GM20431 (cell line): ENCODE results near the gene MTMR8.
"Not testable (repeated sequence)": the region's sequence is repeated elsewhere in the genome, so short reads cannot be mapped to it uniquely, and the experiment has no call there.

Source experiments
- in situ Hi-C: fragments of 300-500 bp; cut with MseI, MboI; formaldehyde crosslinking; loops from one replicate; pipeline ENCODE4 v1.15.0; 2020; ENCODE audit warnings: low sequenced_read_pairs; ENCODE audit not compliant: unreplicated experiment

Gene MTMR8

DNA sequence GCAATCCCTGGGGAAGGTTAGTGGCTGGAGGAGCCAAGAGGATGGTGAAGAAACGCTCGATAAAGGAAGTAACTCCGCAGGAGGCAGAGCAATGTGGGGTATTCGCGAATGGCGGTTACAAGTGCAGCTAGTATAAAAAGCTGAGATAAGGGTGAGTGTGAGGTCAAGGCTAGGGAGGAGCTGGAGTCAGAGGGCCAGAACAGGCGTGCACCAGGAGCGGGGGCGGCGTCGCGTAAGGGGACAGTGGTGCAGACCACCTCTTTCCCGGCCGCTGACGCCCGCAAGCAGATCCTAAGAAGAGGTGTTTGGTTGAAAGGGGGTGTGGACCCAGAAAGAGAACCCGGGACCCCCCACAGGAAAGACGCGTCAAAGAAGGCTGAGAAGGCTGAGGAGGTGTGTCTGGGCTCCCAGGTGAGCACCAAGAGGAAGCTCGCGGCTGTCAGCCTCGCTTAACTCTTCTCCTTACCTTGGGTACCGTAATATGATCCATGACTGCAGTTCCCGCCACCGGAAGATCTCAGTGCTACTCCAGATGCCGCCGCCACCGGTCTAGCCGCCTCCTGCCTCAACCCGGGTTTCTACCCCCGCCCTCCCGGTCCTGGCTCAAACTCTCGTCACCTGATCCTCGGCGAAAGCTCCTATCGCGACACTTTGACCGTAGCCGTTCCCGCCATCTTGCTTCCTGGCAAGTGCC lies at the start of gene MTMR8:
TSS of gene MTMR8 (minus strand) at position 579 of the 694 bp plus-strand sequence. CDS start at position 490, 89 bp downstream.
- in situ Hi-C loops: no loop called here

DNA sequence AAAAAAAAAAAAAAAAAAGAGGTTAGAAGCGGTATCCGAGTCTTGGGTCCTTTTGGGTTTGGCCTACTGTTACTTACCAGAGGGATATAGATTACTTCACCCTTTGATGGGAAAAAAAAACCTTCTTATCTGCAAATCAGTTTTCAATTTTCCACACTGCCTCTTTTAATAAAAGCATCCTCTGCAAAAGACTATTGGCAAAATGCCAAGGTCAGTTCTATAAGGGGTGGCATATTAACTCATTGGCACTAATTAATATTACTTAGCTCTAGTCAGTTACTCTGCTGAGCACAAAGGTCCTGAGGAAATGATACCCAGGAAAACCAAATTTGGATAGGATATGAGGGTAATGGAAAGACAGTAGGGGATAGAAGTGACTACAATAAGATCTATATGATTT lies 44.3 kb upstream of the MTMR8 start:
- in situ Hi-C loops: no loop called here

DNA sequence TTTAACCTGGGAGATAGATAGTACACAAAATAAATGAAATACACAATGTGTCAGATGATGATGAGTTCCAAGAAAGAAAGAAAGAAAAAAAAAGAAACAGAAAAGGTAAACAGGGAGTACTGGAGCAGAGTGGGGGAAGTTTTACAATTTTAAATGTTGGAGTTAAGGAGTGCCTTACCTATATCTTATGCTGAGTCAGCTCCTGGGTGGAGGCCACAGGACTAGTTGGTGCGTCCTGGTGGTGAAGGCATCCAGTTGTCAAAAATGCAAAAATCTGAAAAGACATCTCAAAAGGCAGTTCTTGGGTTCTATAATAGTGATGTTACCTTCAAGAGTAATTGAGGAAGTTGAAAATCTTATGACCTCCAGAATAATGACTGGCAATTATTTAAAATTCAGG lies 42.4 kb upstream of the MTMR8 start:
- in situ Hi-C loops: no loop called here

DNA sequence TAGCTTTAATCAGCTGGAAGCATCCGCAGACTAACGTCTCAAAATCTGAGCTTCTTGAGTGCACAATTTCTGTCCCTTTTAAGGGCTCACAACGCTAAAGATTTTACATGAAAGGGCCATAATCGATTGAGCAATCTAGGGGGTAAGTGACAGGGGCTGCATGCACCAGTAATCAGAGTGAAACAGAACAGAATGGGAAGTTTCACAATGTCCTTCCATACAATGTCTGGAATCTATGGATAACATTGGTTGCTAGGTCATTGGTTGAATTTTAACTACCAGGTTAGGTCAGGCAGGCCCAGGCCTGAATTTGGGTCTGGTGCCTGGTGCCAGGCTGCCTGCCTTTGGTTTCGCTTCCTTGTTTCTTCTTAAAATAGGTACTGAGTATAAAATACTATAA lies 42.0 kb upstream of the MTMR8 start:
- in situ Hi-C loops: no loop called here

DNA sequence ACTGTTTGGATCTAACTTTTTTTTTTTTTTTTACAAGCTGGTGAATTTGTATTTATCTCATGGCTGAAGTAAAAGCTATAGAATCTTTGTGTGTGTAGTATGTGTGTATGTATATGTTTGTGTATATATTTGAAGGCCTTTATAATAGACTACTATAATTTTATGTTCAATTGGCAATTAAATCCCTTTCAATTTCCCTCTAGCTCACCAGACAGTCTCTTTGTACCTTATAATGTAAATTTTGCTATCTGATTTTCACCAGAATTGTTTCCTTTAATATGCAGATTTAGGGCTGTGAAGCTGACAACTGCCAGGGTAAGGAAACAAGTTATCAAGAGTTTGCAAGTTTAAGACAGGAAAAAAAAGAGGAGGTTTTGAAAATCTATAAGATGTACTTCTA lies 33.1 kb upstream of the MTMR8 start:
- in situ Hi-C loops: no loop called here

DNA sequence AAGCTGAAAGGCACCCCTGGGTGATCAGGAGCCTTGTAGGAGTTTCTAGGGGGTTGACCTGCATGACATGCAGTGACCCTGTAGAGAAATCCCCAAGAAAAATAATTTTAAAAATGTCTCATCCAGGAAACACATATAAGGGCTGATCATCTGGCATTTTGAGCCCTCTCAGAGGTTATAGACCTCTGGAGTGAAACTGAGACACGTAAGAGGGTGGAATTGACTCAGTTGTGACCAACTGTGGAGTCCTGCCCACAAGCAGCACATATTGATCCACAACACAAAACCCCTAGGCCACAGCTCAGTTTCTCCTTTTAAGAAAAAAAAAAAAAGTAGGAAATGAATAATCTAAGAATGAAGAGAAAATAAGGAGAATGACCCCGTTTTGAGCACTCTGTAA lies 32.5 kb upstream of the MTMR8 start:
- in situ Hi-C loops: no loop called here

DNA sequence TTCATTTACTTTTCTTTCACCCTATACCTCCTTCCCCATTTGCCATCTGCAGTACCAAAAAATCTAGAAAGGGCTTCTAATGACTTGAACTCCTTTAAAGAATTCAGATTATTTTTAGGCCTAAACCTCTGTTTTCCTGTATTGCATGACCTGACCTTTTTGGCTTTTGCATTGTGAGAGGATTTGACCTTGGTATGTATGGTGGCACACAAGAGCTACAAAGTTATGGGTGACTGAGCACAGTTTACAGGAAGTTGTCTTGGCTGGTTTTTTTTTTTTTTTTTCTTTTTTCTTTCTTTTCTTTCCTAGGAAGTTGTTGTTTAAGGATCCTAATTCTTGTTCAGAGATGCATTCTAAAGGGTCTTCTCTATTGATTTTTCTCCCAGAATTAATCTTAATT lies 32.0 kb upstream of the MTMR8 start:
- in situ Hi-C loops: no loop called here

DNA sequence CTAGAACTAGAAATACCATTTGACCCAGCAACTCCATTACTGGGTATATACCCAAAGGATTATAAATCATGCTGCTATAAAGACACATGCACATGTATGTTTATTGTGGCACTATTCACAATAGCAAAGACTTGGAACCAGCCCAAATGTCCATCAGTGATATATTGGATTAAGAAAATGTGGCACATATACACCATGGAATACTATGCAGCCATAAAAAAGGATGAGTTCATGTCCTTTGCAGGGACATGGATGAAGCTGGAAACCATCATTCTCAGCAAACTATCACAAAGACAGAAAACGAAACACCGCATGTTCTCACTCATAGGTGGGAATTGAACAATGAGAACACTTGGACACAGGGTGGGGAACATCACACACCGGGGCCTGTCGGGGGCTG lies 14.5 kb upstream of the MTMR8 start:
- in situ Hi-C loops: not testable (repeated sequence)

DNA sequence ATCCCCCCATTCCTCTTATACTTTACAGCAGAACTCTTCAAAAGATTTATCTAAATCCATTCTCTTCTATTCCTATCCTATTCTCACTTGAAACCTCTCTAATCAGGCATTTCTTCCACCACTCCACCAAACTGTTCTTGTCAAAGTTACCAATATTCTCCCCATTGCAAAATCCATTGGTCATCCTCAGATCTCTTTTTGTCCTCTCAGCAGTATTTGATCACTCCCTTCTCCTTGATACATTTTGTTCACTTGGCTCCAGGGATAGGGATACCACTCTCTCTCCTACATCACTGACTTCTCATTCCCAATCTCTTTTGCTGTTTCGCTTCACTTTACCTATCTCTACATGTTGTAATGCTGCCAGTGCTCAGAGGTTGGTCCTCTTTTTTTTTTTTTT lies 2.8 kb upstream of the MTMR8 start:
- in situ Hi-C loops: no loop called here

DNA sequence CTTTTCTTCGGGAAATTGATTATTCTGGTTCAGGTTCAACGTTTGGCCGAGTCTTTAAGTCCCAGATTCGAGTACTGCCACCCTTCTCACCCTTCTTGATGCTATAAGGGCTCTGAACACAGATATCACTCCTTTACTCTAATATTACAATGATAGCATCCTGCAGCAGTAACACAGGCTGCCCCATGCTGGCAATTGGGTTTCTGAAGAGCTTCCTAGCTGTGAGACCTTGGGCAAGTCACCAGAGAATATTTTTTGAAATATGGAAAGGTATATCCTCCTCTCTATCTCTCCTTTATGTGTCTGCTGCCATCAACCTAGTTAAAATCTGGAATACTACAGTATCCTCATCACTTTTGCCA lies 297 bp upstream of the MTMR8 start:
- in situ Hi-C loops: no loop called here

DNA sequence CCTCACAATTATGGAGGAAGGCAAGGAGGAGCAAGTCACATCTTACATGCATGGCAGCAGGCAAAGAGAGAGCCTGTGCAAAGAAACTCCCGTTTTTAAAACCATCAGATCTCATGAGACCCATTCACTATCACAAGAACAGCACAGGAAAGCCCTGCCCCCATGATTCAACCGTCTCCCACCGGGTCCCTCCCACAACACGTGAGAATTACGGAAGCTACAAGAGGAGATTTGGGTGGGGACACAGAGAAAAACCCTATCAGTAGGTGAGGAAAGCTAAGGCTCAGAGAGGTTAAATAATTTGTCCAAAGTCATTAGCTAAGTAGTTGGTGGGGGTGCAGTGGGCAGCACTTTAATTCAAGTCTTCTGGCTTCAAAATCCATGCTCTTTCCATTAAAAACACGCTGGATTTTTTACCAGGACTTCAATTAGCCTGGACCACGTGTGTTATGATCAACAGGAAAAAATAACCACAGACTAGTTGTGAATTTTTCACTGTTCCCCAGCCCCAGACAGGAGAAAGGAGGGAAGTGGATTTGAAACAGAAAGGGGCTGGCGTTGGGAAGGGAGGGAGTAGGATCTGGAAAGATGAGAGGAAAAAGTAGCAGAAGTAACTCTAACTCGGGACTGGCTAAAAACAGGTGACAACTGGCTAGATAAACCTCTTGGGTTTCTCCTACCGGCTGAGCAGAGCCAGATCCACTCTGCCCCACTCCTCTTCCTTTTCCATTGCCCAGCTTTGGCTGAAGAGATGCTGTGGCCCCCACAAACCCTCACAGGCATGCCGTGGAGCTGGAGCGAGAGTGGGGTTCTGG lies 986 bp downstream of the MTMR8 start:
- in situ Hi-C loops: no loop called here

DNA sequence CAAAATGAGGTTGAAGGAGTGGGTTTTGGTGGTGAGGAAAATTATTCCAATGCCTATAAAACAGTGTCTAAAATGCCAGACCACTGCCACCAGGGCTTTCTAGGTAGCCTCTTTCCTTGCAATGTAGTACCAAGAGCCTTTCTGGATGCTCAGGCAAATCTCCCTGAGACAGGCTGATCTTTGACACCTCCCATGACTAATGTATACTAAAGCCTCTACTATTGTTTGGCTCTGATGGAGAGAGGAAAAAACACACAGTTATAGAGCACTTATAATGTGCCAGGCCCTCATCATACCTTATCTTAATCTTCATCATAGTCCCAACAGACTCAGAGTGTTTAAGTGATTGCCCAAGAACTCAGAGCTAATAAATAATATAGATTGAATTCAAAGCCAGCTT lies 5.8 kb downstream of the MTMR8 start:
- in situ Hi-C loops: no loop called here

DNA sequence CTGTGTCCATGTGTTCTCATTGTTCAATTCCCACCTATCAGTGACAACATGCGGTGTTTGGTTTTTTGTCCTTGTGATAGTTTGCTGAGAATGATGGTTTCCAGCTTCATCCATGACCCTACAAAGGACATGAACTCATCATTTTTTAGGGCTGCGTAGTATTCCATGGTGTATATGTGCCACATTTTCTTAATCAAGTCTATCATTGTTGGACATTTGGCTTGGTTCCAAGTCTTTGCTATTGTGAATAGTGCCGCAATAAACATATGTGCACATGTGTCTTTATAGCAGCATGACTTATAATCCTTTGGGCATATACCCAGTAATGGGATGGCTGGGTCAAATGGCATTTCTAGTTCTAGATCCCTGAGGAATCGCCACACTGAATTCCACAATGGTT lies 14.5 kb downstream of the MTMR8 start:
- in situ Hi-C loops: not testable (repeated sequence)

DNA sequence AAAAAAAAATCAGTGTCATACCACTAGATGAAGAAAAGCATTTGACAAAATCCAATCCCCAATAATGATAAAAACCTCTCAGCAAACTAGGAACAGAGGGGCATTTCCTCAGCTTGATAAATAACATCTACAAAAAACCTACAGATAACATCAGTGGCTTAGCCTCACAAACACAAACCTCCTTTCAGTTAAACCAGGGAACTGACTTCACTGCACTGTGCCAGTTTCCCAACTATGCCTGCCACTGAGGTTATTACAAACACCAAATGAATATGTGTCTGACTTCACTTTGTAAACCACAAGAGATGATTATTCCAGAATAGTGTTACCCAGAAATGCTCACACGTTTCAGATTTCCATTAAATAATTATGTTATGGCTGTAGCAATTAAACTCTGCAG lies 15.3 kb downstream of the MTMR8 start:
- in situ Hi-C loops: no loop called here

DNA sequence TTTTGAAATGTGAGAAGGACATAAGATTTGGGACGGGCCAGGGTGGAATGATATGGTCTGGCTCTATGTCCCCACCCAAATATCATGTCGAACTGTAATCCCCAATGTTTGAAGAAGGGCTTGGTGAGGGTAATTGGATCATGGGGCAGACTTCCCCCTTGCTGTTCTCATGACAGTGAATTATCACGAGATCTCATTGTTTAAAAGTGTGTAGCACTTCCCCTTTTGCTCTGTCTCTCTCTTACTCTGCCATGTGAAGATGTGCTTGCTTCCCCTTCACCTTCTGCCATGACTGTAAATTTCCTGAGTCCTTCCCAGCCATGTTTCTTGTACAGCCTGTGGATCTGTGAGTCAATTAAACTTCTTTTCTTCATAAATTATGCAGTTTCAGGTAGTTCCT lies 17.5 kb downstream of the MTMR8 start:
- in situ Hi-C loops: no loop called here

DNA sequence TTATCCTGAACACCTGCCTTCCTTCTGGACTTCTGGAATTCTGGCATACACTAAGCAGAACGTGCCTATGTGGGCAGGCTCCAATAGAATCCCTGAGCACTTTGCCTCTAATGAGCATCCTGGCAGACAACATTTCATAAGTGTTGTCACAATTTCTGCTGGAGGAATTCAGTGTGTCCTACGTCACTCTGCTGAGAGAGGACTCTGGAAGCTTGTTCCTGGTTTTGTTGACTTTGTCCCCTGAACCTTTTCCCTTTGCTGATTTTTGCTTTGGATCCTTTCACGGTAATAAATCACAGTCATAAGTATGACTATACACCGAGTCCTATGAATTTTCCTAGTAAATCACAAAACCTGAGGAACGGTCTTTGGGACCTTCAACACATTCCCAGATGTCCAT lies 43.2 kb downstream of the MTMR8 start:
- in situ Hi-C loops: no loop called here

DNA sequence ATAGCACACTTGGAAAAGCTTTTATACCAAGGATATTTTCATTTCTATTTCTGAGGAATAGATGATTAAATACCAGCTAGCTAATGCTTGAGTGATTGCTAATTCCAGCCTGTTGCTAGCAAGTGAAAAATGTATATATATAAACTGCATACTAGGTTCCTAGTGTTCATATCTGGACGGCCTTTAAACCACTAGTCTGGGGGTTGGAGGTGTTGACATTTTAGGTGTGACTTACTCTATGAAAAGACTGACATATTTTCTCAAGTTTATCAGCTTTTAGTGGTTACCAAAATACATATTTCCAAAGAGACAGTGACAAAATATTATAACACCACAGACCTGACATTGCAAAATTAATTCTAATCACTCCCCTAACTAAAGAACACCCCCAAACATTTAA lies 44.7 kb downstream of the MTMR8 start:
- in situ Hi-C loops: no loop called here

DNA sequence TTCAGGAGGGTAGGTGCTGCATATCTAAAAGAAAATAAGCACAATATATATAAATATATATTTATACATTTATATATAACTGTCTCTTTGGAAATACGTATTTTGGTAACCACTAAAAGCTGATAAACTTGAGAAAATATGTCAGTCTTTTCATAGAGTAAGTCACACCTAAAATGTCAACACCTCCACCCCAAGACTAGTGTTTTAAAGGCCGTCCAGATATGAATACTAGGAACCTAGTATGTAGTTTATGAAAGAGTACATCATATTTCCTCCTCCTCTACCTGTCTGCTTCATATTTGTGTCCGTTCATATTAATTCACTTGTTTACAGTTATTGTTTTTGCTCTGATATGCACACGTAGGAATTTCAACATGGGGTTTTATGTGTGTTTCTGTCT lies 45.2 kb downstream of the MTMR8 start:
- in situ Hi-C loops: no loop called here

DNA sequence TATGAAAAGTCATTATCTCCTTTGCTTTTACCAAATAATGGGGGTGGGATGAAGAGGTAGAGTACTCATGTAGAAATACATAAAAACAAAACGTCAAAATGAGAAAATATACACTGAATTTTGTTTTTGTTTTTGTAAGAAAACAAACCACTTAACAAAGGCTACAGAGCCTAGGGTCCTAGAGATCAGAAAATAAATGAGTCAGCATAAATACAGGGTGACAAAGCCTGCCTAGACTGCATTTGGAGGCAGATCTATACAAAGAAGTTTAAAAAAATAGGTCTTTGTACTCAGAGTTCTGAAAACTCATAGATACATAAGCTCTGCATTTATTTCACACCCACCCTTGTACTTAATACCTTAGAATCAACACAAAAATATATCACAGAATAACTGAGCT lies 52.4 kb downstream of the MTMR8 start:
- in situ Hi-C loops: no loop called here

DNA sequence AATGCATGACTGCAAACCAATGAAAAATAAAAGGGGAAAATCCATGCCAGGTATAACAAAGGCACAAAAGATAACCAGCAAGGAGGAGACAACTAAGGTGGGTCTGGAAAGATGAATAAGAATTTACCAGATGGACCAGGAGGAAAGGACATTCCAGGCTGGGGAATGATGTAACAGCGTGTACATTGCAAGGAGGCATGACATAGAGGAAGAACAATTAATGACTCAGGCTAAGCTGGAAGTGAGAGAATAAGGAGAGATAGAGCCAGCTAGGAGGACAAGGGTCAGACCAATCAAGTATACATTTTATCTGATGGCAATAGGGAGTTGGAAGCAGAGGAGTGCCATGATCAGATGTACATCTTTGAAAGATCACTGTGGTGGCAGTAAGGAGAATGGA lies 57.0 kb downstream of the MTMR8 start:
- in situ Hi-C loops: no loop called here

DNA sequence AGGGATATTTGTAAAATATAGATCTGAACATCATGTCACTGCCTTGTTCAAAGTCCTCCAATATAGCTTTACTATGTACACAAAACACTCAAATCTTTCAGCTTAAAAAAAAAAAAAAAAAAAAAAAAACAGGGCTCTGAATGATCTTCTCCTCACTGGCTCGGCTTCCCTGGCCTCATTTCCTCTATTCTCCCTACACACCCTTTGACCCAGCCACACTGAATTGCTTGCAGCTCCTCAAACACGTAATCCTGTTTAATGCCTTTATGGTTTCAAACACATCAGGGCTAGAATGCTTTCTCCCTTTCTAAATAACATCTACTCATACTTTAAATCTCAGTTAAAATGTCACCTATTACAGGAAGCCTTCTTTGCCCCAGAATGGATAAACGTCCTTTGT lies 60.8 kb downstream of the MTMR8 start:
- in situ Hi-C loops: no loop called here

DNA sequence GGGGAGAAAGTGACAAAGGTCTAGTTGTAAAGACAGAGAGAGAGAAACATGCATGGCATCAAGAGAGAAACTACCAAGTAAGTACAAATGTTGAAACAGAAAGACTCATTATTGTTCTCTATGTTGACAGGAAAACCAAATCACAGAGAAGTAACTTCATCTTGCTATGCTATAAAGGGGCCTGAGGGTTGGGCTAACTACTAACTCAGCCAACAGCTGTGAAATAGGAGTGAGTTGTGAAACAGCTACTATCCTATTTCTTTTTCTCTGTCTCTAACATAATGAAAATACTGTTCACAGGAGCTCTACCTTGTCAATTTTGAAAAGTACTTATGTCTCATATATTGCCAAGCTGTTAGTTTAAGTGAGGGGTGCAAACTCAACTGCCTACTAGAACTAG lies 65.0 kb downstream of the MTMR8 start:
- in situ Hi-C loops: no loop called here
